Activated CD4-positive, alpha-beta T cell treated with anti-CD3 and anti-CD28 coated beads, Interleukin-2, amount 50 U/mL, for 24 hours (primary cell): ENCODE results near the gene PARD3.

Experiments
- DNase-seq, 2 donors: peaks; one replicate each; pipeline ENCODE4 v3.0.0-alpha.2; 2020; ENCODE audit warnings: low read depth in 1 of 2, low spot score in 1 of 2

Gene PARD3

DNA sequence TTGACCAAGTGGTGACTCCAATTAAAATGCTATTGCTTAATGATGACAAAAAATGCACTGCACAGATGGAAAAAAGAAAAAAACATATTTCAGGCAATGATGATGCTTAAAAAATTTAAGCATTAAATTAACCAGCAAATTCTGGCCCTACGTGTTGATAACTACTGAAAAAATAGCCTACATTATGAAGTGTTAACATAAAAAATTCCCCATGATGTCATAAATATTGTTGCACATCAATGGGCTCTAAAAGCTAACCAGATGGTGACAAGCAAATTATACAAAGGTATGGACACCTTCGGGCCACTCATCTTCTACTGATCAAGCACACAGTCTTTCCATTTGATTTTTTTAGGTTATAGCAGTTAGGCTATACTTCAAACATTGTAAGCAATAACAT, 267.4 kb downstream of the PARD3 start:
- no peak for DNase-seq

DNA sequence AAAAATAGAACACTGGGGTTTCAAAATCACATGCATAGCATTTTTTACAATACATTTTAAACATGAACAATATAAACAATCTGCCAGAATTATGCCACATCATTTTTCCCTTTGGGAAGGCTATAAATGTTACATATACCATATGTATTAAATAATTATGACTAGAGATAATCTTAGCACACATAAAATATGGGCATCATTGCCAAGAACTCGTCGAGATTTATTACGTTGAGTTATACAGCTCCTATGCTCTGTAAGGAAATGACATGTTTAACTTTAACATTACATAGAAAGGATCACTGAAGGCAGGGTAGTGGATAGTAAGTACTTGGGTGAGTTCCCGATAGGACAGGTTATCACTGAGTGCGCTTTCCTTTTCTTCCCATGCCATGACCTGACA, 267.8 kb downstream of the PARD3 start:
- no peak for DNase-seq

- no peak for DNase-seq
Measured at GRCh38 chr10:34544400-34544799, 270.7 kb downstream of the PARD3 start.

- no peak for DNase-seq
Measured at GRCh38 chr10:34543716-34544115, 271.4 kb downstream of the PARD3 start.

- DNase-seq, result no peak
Measured at GRCh38 chr10:34540492-34540891, 274.6 kb downstream of the PARD3 start.

DNA sequence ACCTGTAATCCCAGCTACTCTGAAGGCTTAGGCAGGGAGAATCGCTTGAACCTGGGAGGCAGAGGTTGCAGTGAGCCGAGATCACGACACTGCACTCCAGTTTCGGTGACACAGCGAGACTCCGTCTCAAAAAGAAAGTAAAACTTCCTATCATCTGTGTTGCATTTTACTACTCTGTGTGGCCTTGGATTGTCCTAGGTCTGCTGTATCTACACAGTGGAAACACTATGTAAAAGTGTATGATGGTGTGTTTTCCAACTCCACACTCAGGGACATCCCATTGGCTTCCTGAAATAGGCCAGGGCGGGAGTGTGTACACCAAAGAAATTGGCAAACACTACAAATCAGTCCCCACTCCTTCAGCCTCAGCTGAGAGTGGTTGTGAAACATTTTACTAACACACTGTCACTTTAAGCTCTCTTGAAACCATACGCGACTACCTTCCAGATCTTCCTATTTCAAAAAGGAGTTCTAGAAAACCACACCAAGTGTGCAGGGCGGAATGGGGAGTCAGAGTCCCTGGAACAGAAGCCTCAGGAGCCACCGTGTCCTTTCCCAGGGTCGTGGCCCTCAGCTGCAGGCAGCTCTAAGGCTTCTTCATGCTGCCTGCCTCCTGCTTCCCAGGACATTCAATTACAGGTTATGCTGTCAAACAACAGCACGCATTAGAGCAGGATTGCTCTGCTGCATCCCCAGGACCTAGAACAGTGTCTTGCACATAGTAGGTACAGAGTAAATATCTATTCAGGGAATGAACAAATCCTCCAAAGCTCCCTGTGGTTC, 275.4 kb downstream of the PARD3 start:
- no peak for DNase-seq

DNA sequence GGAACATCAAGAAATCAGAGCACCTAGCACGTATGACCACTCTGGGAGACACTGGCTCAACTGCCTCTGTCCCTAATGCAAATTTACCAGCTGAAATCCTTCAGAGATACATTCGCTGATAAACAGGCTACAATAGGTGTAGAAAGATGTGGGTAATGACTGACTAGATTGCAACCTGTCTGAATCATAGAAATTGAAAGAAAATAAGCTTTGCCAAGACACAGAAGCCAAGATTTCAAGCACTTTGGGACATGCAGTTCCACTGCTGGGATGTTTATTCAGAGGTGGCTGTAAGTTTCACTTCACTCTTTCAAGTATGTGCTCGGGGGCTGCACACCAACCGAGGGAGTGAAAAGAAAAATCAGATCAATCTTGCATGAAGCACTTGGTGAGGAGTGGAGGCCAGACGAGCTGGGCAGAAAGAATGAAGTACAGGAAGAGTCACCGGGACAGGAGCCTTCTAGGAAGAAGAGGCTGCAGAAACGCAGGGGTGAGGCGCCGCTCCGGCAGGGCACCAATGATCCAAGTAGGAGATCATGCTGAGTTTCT, 276.7 kb downstream of the PARD3 start:
- DNase-seq, result no peak

DNA sequence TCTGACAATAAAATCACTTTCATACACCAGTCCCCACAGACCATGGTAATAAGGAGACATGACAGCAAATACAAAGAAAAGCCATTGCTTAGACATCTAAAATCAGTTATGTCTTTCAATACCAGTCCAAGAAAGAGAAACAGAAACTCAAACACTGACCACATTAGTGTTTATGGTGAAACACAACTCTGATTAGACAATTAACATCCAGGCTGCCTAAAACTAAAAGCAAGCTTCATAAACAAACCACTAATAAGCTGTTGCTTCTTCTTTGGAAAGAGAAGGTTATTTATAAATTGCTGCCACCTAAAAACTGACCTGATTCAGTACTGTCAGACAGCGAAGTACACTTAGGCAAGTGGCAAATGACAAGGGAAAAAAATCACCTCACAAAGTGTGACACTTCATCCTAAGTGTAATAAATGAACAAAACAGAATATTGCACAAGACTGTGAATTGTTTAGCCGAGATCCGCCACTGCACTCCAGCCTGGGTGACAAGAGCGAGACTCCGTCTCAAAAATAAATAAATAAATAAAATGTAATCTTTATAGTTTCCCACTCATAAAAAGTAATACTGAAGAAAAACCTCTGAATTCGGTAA, 277.4 kb downstream of the PARD3 start:
- no peak for DNase-seq

DNA sequence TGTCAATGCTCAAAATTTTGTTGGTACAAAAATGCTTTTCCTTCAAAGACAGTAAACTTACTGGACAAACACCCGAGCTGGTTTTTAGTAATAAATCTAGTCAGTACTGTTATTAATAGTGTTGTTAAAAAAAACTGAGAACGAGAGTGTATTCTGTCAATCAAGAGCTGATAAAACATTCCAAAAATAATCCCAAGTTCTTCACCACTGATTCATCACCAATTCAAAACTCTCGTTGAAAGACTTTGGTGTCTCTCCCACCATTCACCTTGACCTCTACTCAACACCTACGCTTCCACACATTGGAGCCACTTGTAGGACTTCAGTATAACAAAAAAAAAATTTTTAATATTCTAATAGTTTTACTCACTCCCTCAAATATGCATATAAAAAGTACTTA, 279.2 kb downstream of the PARD3 start:
- no peak for DNase-seq

DNA sequence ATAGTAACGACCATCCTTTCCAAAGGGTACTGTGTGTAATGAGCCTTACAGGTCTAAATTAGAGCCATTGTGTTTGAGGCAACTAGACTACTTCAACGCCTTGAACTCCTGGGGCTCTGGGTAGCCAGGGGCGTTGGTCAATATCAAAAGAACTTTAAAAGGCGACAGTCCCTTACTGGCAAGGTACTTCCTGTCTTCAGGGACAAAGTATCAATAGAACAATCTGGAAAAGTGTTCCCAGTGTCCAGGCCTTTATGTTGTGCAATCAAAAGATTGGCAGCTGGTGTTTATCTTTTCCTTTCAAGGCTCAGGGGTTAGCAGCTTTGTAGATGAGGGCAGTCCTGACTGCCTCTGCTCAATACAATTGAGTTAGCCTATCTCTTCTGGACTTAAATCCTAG, 284.3 kb downstream of the PARD3 start:
- DNase-seq, result no peak

- DNase-seq, result no peak
Measured at GRCh38 chr10:34528320-34528719, 286.8 kb downstream of the PARD3 start.

DNA sequence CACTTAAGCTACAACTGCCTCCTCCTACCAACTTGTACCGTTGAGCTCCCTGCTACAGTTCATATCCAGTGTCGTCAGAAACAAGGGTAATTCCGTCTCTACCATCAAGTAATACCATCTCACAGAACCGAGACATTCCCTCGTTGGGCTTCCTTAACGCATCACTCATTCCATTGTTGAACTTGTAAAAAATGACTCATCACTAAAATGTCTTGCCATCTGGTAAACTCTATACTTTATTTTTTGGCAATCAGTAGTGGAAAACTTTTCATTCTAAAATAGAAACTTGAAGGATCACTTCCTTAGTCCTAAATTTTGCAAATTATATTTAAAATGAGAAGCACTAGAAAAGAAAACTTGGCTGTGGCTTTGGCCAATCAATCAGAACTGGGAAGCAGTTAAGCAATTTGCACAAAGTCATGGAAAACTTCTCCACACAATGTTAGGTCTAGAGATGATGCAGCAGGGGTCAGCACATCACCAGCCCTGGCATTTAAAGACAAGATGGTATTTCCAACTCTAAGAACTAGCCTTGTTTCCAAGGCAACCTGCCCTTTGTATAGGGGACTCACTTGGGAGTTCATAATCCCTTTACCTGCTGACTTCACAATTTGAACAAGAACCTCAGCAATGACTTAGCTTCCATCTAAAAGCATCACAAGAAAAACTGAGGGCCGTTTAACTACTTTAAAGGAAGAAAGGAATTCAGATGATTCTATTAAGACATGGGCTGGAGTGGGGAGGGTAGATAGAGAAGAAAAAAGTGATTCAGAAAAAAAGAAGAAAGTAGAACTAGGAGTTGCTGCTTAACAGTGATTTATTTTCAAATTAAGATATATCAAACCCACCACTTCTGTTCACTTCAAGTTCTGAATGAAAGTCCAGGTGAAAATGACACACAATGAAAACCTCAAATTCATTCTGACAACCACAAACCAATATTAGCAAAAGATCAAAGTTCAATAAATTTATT, 288.1 kb downstream of the PARD3 start:
- no peak for DNase-seq

DNA sequence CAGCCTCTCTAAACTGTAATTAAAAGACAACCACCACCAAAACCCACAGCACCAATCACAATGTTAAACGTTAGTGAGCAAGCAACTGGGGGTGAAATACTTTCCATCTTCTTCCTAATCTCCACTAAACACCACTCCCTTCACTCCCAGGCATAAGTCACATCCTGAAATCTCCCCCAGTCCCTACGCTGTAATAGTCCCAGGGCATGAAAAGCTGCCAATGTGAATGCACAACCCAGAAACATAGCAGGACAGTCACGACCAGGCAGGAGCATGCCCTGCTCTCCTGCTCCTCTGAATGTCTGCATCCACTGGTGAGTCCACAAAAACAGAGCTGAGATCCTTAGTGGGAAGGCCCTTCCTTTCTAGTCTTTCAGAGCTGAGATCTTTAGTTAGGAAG, 288.9 kb downstream of the PARD3 start:
- no peak for DNase-seq

GRCh38 chr10:34524369-34525091, 290.6 kb downstream of the PARD3 start:
- no peak for DNase-seq

DNA sequence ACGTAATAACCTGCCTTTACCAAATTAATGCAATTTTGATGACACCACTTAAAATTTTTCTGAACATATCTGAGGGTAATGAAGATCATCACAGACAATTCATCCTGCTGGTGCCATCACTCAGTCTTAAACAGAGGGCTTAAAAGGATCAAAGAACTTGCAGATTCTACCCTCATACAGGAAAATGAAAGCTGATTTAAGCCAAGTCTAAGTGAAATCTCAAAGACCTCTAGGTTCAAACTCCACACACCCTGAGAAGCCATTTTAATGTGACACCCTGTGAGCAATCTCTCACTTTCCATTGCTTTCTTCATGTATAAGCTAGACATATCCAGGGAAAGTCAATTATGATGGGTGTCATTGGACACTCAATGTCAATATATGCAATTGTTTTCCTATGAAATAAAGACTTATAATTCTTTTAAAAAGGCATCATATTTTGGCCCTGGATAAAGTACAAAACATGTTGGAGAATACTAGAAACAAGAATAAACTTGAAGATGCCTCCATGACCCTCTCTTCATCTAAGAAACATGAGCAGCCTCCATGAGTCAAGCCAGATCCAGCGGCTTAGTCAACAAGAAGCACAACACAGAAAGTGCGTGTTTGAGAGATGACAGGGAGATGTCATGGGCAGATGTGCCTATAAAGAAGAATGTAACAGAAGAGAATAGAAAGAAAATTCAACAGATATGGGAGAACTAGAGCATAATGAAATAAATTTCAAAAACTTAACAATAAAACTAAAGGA, 291.9 kb downstream of the PARD3 start:
- no peak for DNase-seq

DNA sequence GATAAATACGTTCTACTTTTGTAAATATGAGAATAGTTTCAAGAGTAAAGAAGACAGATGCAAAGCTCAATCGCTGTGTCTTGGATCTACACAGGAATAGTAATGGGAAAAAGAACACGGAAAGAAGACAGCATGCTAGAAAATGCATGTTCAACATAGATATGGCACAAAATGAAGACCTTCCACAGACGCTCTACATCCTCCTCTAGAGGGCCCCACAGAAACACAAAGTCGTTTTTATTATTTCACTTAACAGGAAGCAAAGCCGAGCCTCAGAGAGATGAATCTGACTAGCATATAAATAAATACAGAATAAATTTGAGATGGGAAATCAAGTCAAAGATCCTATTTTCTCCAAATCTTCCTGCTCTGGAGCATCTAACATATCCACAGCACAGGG, 292.6 kb downstream of the PARD3 start:
- DNase-seq, result no peak

- no peak for DNase-seq
Measured at GRCh38 chr10:34520510-34520909, 294.6 kb downstream of the PARD3 start.

DNA sequence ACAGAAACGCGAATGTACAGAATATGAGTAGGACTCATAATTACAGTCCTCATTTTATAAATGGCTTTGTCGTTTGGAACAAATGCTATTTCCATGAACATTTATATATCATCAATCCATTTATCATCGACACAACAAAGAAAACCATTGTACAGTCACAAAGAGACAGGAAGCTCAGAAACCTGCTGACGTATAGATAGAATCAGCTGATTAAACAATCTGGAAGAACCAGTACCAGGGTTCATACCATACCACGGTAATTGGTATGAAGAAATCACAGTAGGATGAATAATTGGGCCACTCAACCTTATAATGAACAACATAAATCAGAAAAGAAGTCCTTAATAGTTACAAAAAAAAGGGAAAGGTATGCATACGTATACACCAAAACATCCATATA, 295.0 kb downstream of the PARD3 start:
- no peak for DNase-seq

- DNase-seq, result no peak
Measured at GRCh38 chr10:34514290-34514689, 300.8 kb downstream of the PARD3 start.

DNA sequence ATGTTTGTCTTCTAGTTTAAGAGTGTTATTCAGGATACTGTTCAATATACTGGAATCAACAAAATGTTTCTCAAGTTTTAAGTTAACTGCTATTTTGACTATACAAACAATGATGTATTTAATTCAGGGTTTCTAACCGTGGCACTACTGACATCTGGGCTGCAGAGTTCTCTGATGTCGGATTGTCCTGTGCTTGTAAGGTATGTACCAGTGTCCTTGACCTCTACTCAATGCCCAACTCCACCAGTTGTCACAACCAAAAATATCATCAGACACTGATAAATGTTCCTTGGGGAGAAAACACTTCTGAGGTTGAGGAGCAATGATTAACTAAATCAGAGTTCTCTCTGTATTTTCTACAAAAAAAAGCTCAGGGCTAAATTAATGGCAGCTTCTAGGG, 301.5 kb downstream of the PARD3 start:
- no peak for DNase-seq
